Measurements from ENCODE around the gene CA7.

GRCh38 chr16:66863707-66864106, 19.5 kb downstream of the CA7 start:
- TF ChIP-seq, protein P1, sequence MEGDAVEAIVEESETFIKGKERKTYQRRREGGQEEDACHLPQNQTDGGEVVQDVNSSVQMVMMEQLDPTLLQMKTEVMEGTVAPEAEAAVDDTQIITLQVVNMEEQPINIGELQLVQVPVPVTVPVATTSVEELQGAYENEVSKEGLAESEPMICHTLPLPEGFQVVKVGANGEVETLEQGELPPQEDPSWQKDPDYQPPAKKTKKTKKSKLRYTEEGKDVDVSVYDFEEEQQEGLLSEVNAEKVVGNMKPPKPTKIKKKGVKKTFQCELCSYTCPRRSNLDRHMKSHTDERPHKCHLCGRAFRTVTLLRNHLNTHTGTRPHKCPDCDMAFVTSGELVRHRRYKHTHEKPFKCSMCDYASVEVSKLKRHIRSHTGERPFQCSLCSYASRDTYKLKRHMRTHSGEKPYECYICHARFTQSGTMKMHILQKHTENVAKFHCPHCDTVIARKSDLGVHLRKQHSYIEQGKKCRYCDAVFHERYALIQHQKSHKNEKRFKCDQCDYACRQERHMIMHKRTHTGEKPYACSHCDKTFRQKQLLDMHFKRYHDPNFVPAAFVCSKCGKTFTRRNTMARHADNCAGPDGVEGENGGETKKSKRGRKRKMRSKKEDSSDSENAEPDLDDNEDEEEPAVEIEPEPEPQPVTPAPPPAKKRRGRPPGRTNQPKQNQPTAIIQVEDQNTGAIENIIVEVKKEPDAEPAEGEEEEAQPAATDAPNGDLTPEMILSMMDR (IDR thresholded peaks at IDR 0.05; ENCODE audit: insufficient read depth, low read length), result no peak
- no peak for TF ChIP-seq POLR2AphosphoS5 (IDR thresholded peaks at IDR 0.05; ENCODE audit: low read depth)
